ENCODE data around the gene KIAA2012. TPM values are rescaled to one million over a fixed set of nuclear protein-coding genes. Genes with fewer than 3 reads are reported as not detected.

Gene KIAA2012
- total RNA-seq, 1 donor from 2014 or later, result 0.10 TPM

DNA sequence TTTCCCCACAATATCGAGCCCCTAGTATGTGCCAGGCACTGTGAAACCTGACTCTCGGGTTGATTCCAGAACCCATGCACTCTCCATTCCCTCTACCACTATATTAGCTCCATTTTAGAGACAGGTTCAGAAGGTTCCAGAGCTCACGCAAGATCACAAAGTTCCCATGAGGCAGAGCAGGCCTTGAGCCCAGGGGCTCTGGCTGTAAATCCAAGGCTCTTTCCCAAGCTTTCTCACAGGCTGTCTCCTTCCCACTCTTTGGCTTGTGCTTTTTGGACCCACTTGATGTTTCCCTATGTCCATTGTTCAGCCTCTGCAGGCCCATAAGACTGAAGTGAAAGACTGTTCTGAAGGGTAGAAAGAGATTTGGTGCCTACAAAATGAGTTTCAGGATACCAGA is 15.7 kb downstream of the KIAA2012 start:
- no peak for DNase-seq

- DNase-seq, result no peak
Measured at GRCh38 chr2:202090530-202090929, 17.5 kb downstream of the KIAA2012 start.

DNA sequence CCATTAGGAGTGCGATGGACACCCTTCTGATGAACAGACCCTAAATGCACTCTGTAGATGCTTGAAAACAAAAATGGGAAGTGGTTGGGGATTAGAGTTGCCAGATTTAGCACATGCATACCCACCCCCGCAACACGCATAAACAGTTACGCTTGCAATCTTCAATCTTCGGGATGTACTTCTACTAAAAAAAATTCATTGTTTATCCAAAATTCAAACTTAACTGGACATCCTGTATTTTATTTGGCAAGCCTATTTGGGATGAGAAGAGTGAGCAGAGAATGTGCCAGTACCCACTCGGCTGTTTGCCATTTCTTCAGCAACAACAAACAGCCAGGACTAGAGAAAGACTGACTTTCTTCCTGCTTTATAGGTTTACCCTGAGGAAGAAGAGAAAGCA is 18.4 kb downstream of the KIAA2012 start:
- DNase-seq, result no peak

DNA sequence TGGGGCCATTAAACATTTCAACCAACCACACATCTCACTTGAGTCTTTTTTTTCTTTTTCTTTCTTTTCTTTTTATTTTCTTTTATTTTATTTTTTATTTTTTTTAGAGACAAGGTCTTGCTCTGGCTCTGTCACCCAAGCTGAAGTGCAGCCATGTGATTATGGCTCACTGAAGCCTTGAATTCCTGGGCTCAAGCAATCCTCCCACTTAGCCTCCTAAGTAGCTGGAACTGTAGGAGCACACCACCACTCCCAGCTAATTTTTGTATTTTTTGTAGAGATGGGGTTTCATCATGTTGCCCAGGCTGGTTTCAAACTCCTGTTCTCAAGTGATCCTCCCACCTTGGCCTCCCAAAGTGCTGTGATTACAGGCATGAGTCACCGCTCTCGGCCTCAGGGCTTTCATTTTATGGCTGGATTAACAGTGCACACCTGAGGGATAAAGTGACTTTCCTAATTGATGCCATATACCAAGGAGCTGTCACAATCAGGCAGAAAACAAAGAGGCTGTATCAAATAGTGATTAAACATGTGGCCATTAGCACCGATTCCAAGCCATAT is 21.5 kb downstream of the KIAA2012 start:
- no peak for DNase-seq

- no peak for DNase-seq
Measured at GRCh38 chr2:202095235-202095634, 22.2 kb downstream of the KIAA2012 start.

- no peak for DNase-seq
Measured at GRCh38 chr2:202096736-202097135, 23.7 kb downstream of the KIAA2012 start.

- no peak for DNase-seq
Measured at GRCh38 chr2:202098291-202098690, 25.2 kb downstream of the KIAA2012 start.

DNA sequence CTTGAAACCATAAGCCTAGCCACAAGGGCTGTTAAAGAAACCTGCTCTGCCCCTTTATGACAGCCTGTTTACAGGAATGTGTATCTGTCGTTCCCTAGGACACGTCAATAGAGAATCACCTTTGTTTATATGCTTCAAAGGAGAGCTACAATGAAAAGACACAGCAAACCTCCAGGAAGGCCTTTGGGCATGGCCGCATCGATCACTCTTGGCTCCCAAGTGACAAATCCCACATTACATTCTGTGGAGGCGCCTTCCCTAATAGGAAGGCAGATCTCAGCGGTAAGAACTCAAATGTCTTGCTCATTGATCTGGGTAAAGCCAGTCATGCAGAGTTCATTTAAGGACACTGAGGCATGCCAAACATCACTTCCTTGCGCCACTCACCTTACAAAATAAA is 26.5 kb downstream of the KIAA2012 start:
- DNase-seq, result no peak

DNA sequence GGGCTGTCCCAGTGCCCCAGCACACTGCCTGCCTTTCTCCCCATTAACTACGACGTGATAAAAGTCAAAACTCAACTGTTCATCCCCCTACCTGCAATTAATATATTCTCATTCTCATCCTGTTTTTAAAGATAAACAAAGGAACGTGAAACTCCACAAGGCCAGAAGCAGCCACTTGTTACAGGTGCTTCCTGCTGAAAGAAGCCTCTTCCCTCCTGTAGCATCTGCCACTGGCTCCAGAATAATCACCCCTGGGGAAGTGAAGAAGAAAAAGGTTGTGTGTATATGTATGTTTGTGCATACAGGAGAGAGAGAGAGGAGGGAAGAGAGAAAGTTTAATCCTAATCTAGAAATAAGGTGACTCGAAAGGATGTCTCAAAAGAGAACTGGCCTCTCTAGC is 27.1 kb downstream of the KIAA2012 start:
- DNase-seq, result no peak

DNA sequence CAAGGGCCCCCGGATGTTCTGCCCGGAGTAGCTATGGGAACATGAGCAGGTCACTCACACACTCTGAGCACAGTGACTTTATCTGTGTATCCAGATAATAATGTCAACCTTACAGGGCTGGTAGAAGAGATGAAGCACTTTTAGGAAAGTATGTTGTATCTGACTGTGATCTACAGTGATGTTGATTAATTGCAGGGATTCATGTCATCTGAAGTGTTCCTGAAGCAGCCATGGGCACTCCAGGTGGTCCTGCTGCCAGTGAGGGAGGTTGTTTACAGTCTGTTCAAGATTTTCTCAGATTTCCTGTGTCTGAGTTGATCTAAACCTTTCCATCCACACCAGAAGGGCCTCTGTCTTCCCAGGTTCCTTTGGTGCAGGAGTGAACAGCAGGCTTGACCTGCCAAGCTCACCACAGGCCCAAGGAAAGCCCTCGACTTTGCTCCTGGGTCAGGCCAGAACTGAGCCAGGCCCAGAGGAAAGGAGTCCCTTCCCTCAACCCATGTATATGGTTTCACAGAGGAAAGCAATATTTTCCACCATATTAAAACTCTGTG is 28.0 kb downstream of the KIAA2012 start:
- DNase-seq, result no peak

DNA sequence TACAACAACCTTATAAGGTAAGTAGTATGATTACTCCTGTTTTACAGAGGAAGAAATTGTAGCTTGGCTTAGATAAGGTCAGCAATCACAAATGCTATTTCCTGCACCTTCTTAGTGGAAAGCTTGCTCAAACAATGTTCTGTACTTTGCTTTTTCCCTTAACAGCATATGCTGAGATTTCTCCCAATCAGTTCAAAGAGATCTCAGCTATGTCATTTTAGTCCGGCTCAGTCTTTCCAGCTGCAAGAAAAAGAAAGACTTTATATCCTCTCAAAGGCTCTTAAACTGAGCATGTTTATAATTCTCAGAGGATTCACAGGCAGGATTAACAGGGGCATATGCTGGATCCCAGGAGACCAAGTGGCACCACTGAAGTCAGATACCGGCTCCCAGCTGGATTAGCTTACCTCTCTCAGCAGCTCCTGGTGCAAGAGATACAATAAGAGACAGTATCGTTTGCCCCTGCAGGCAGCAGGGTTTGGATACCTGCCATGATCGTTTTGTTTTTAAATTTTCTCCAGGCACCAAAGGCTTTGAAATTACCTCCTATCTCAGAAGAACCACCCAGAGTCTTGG is 29.5 kb downstream of the KIAA2012 start:
- DNase-seq, result no peak

GRCh38 chr2:202104286-202104870 is 31.3 kb downstream of the KIAA2012 start:
- no peak for DNase-seq

- no peak for DNase-seq
Measured at GRCh38 chr2:202105025-202105424, 32.0 kb downstream of the KIAA2012 start.

DNA sequence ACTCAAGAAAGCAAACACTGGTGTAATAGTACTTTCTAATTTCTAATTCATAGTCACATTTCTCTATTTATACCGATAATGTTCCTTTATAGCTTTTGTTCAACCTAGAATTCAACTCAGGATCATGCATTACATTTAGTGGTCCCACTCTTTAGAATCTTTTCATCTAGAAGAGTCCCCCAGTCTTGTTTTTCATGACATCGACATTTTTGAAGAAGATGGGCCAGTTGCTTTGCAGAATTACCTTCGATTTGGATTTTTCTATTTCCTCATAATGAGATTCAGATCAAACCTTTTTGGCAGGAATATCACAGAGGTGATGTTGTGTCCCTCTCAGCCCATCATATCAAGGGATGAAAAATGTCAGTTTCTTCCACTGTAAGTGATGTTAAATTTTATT is 35.3 kb downstream of the KIAA2012 start:
- no peak for DNase-seq

GRCh38 chr2:202109139-202109736 is 36.2 kb downstream of the KIAA2012 start:
- DNase-seq, result no peak

DNA sequence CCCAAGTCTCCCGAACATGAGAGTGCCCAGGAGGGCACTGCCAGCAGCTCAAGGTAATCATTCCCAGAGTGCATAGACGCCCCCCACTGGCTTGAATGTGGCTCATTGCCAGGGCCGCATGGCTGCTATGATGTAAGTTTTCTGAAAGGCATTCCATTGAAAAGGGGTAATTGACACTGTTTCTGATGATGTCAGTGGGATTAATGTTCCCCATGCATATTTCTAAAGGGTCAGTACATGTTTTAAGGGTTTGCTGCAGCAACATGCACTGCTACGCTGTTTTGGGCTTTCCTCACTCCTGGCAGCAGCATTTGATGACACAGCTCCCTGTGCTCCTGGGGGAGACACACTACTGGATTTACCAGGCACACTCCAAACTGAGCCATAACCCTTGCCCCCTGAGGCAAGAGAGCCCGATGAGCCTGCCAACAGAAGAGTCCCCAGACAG is 36.7 kb downstream of the KIAA2012 start:
- DNase-seq, result peak; percentile 50

DNA sequence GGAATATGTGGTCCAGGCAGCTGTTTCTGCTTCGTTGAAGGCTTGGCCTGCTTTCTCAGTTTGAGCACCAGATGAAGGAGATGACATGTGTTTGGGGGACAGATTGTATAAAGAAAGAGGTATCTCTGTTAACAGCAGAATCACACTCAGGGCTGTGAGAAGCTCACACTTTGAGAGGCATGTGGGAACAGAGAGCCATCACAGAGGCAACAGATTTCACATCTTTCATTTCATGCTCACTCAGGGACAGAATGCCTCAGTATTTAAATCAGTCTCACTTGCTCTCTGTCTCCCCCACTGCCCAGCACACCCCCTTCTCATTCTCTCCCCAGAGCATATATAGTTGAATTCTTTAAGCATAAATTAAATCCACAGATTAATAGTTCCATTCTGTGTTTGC is 37.4 kb downstream of the KIAA2012 start:
- no peak for DNase-seq

GRCh38 chr2:202112041-202112440 is 39.0 kb downstream of the KIAA2012 start:
- DNase-seq, result no peak

- no peak for DNase-seq
Measured at GRCh38 chr2:202113571-202114142, 40.6 kb downstream of the KIAA2012 start.

DNA sequence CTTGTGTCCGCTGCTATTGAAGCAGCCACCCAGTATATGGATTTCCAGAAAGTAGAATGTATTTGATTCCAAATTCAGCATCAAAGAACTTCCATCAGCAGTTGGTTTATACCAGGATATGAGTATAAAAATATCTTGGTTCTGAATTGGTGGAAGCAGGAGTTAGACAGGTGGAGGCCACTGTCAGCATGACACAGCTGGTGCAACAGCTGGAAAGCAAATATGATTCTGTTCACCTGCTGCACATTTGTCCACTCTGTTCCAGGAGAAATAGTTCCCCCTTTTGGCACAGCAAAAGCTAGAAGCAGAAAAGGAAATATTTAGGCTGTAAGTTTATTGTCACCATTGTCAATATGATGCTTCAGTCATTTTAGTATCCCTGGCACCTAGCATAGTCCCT is 41.2 kb downstream of the KIAA2012 start:
- no peak for DNase-seq

- DNase-seq, result no peak
Measured at GRCh38 chr2:202114795-202115194, 41.7 kb downstream of the KIAA2012 start.

DNA sequence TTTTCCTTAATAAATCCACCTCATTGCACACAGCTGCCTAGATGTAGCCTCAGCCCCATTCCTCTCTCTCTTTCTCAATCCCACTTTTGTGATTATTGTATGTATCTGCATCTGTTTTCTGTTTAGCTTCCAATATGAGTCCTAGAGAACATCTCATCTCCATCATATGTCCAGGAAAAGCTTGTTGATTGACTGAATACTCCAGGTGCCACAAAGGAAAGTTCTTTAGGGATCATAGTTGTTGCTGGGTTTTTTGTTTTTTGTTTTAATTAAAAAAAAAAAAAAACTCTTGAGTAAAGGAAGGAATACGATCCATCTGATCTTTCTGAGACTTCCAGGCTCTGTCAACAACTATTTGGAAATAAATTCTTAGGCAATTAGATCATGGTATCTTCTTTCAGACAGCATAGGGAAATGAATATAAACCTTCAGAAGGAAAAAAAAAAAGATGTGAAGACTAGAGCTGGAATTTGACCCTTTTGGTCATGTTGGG is 42.5 kb downstream of the KIAA2012 start:
- DNase-seq, result peak; percentile 74

DNA sequence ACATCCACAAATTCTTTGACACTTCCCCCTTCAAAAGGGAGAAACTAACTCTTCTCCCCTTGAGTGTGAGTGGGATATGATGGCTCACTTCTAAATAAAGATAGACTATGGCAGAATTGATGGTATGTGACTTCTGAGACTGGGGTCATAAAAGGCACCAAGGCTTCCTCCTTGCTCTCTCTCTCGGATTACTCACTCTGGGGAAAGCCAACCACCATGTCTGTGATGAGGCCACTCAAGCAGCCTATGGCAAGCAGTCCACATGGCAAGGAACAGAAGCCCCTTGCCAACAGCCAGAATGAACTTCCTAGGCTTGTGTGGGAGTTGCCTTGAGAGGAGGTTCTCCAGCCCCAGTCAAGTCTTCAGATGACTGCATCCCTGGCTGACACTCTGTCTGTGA is 43.6 kb downstream of the KIAA2012 start:
- no peak for DNase-seq
